GM23248 (cell line): Measurements from ENCODE around the gene CYP2B6.

Source experiments
- EZH2 ChIP-seq: fragments of 200-600 bp; sonication (generic); IDR thresholded peaks from 2 replicates; pipeline ENCODE4 v1.6.1; 2018; ENCODE audit warnings: antibody characterized with exemption, mild to moderate bottlenecking; ENCODE audit not compliant: insufficient read depth, poor library complexity, severe bottlenecking
- EZH2phosphoT487 ChIP-seq: fragments of 200-600 bp; sonication (generic); IDR thresholded peaks from 2 replicates; pipeline ENCODE4 v1.6.1; 2018; ENCODE audit warnings: antibody characterized with exemption, moderate library complexity, mild to moderate bottlenecking, low read depth; ENCODE audit not compliant: insufficient read depth

DNA sequence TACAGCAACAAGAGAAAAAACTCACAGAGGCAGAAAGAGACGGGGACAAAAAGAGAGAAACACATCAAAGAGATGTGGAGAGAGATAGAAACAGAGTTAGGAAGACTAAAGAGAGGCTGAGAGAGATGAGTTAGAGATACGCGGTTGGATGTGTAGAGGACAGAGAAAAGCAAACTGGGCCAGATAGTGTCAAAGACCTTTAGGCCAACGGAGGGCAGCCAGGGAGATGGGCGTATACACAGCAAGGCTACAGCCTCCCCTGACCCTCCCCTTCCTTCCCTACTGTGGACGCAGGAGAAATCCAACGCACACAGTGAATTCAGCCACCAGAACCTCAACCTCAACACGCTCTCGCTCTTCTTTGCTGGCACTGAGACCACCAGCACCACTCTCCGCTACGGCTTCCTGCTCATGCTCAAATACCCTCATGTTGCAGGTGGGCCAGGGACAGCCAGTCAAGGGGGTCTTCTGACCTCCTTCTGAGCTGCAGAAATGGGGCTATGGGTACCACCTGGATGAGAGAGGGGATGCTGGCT lies 18.7 kb downstream of the CYP2B6 start:
- TF ChIP-seq EZH2 (no peak), EZH2phosphoT487 (no peak)
